DND-41 (cell line): ENCODE results near the gene FOXD4L1.
"Not testable (repeated sequence)": the region's sequence is repeated elsewhere in the genome, so short reads cannot be mapped to it uniquely, and the experiment has no call there.

Source experiments
- ATAC-seq: fragments of 200-7000 bp; cut with Tn5 transposase; 3 replicates; pipeline ENCODE4 v1.9.1; 2021; ENCODE audit warnings: low read depth; ENCODE audit not compliant: insufficient read depth
- DNase-seq: peaks from one replicate; pipeline ENCODE4 v3.0.0-alpha.2; 2020
- H2AFZ ChIP-seq: 2 replicates; pipeline ENCODE4 v1.6.0; 2012; ENCODE audit warnings: low read depth, low read length
- H3K27ac ChIP-seq: 2 replicates; pipeline ENCODE4 v1.5.1; 2012; ENCODE audit warnings: low read length, inconsistent platforms
- H3K27me3 ChIP-seq: fragments of 200-600 bp; sonication (generic); 2 replicates; pipeline ENCODE4 v1.6.0; 2012; ENCODE audit warnings: low read length, mild to moderate bottlenecking, inconsistent platforms; ENCODE audit not compliant: insufficient read depth, poor library complexity
- H3K36me3 ChIP-seq: 2 replicates; pipeline ENCODE4 v1.5.1; 2012; ENCODE audit warnings: low read length, inconsistent platforms; ENCODE audit not compliant: insufficient read depth
- H3K4me1 ChIP-seq: 2 replicates; pipeline ENCODE4 v1.5.1; 2012; ENCODE audit warnings: mild to moderate bottlenecking, low read length; ENCODE audit not compliant: insufficient read depth
- H3K4me2 ChIP-seq: 2 replicates; pipeline ENCODE4 v1.6.0; 2012; ENCODE audit warnings: mild to moderate bottlenecking, moderate library complexity, low read length, inconsistent platforms; ENCODE audit not compliant: insufficient read depth
- H3K4me3 ChIP-seq, 2 experiments: fragments of 200-600 bp in 1 of 2; shearing (Covaris generic) in 1 of 2; 2 replicates each; pipeline ENCODE4 v1.5.1; 2012 to 2016; ENCODE audit warnings: inconsistent platforms in 2 of 2, low read length in 2 of 2, mild to moderate bottlenecking in 2 of 2, low read depth in 1 of 2, moderate library complexity in 1 of 2
- H3K79me2 ChIP-seq: 2 replicates; pipeline ENCODE4 v1.6.0; 2012; ENCODE audit warnings: low read length, inconsistent platforms; ENCODE audit not compliant: insufficient read depth
- H3K9ac ChIP-seq: 2 replicates; pipeline ENCODE4 v1.6.0; 2012; ENCODE audit warnings: low read depth, mild to moderate bottlenecking, inconsistent platforms, low read length, moderate library complexity
- H3K9me3 ChIP-seq: 2 replicates; pipeline ENCODE4 v1.5.1; 2012; ENCODE audit warnings: low read length, moderate library complexity, mild to moderate bottlenecking, inconsistent platforms; ENCODE audit not compliant: insufficient read depth, severe bottlenecking
- H4K20me1 ChIP-seq: 2 replicates; pipeline ENCODE4 v1.6.0; 2012; ENCODE audit warnings: low read length; ENCODE audit not compliant: insufficient read depth

The FOXD4L1 gene

GRCh38 chr2:113498365-113498764 lies at the start of gene FOXD4L1:
Gene FOXD4L1 (plus strand): TSS chr2:113498665. CDS start chr2:113499257, 592 bp downstream.
- not testable (repeated sequence) for ATAC-seq, H3K9me3 ChIP-seq, H2AFZ ChIP-seq

DNA sequence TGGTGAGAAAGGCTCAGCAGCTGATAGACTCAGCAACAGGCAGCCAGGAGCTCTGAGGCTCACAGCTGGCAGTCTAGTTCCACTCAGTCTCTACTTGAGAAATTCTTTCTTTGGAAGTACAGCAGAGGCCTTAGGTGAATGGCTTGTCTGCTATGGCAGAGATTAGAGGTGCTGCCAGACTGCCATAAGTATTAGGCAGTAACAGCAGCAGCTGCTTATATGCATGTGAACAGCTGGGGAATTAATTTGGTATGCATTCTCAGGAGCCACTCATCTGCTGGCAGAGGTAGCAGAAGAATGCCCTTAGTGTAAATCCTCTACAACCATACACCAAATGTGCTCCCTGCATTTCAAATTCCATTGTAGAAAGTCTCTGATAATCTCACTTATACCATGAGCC lies 32.7 kb upstream of the FOXD4L1 start:
- not testable (repeated sequence) for H3K4me1 ChIP-seq, H2AFZ ChIP-seq, H3K4me3 ChIP-seq, H3K4me2 ChIP-seq, H3K9me3 ChIP-seq, H3K27me3 ChIP-seq, ATAC-seq, H3K36me3 ChIP-seq, DNase-seq, H3K79me2 ChIP-seq, H3K27ac ChIP-seq, H3K9ac ChIP-seq, H4K20me1 ChIP-seq

More at GRCh38 chr2:113498365-113498764, at the start of gene FOXD4L1:
- DNase-seq, H3K4me3 ChIP-seq, H3K27me3 ChIP-seq, H3K4me2 ChIP-seq, H3K36me3 ChIP-seq, H3K4me1 ChIP-seq, H3K27ac ChIP-seq, H3K9ac ChIP-seq, H4K20me1 ChIP-seq, H3K79me2 ChIP-seq: not testable (repeated sequence)

DNA sequence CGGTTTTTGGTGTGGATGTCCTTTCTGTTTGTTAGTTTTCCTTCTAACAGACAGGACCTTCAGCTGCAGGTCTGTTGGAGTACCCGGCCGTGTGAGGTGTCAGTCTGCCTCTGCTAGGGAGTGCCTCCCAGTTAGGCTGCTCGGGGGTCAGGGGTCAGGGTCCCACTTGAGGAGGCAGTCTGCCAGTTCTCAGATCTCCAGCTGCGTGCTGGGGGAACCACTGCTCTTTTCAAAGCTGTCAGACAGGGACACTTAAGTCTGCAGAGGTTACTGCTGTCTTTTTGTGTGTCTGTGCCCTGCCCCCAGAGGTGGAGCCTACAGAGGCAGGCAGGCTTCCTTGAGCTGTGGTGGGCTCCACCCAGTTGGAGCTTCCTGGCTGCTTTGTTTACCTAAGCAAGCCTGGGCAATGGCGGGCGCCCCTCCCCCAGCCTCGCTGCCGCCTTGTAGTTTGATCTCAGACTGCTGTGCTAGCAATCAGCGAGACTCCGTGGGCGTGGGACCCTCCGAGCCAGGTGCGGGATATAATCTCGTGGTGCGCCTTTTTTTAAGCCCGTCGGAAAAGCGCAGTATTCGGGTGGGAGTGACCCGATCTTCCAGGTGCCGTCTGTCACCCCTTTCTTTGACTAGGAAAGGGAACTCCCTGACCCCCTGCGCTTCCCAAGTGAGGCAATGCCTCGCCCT lies 21.6 kb upstream of the FOXD4L1 start:
- H3K4me1 ChIP-seq, H3K4me2 ChIP-seq, H3K36me3 ChIP-seq, H2AFZ ChIP-seq, ATAC-seq, H3K9ac ChIP-seq, H3K27ac ChIP-seq, H3K4me3 ChIP-seq, H3K9me3 ChIP-seq, H4K20me1 ChIP-seq, H3K79me2 ChIP-seq, H3K27me3 ChIP-seq, DNase-seq: not testable (repeated sequence)

DNA sequence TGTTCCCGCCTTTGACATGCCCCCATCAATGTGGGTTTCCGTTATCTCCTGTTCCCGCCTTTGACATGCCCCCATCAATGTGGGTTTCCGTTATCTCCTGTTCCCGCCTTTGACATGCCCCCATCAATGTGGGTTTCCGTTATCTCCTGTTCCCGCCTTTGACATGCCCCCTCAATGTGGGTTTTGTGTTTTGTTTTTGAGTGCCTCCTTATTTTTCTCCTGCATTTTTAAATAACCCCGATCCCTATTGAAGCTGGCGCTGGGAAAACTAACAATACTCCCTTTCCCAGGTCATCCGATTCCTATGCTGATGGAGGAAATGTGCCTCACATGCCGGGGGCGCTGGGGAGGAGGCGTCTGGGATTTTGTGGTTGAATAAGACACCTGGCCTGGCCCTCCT lies 1.9 kb upstream of the FOXD4L1 start:
- not testable (repeated sequence) for H3K27ac ChIP-seq, H3K27me3 ChIP-seq, H3K79me2 ChIP-seq, H3K4me2 ChIP-seq, H4K20me1 ChIP-seq, H3K9me3 ChIP-seq, H3K36me3 ChIP-seq, ATAC-seq, H2AFZ ChIP-seq, H3K9ac ChIP-seq, DNase-seq, H3K4me3 ChIP-seq, H3K4me1 ChIP-seq

DNA sequence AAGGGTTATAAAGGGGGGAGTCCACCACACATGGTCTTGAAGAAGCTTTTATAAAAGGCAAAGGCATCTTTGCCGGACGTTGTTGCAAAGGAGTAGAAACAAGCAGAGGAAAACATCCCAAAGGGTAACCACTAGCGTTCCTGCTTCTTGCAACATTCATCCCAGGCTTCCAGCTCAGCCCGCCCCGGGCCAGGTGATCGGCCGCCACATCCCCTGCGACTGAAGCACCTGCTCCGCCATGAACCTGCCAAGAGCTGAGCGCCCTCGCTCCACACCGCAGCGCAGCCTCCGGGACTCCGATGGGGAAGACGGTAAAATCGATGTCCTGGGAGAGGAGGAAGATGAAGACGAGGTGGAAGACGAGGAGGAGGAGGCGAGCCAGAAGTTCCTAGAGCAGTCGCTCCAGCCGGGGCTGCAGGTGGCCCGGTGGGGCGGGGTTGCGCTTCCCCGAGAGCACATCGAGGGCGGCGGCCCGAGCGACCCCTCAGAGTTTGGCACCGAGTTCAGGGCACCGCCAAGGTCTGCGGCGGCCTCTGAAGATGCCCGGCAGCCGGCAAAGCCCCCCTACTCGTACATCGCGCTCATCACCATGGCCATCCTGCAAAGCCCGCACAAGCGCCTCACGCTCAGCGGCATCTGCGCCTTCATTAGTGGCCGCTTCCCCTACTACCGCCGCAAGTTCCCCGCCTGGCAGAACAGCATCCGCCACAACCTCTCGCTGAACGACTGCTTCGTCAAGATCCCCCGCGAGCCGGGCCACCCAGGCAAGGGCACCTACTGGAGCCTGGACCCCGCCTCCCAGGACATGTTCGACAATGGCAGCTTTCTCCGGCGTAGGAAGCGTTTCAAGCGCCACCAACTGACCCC lies 787 bp downstream of the FOXD4L1 start:
- not testable (repeated sequence) for H3K27me3 ChIP-seq, H3K9me3 ChIP-seq, H3K36me3 ChIP-seq, H3K9ac ChIP-seq, H2AFZ ChIP-seq, H4K20me1 ChIP-seq, H3K79me2 ChIP-seq, H3K4me3 ChIP-seq, H3K27ac ChIP-seq, H3K4me1 ChIP-seq, DNase-seq, ATAC-seq, H3K4me2 ChIP-seq

GRCh38 chr2:113499886-113500722 lies 1.6 kb downstream of the FOXD4L1 start:
- H3K4me3 ChIP-seq, H2AFZ ChIP-seq, H3K9me3 ChIP-seq, ATAC-seq, H3K79me2 ChIP-seq, H4K20me1 ChIP-seq, DNase-seq, H3K4me1 ChIP-seq, H3K36me3 ChIP-seq, H3K4me2 ChIP-seq, H3K27me3 ChIP-seq, H3K9ac ChIP-seq, H3K27ac ChIP-seq: not testable (repeated sequence)

DNA sequence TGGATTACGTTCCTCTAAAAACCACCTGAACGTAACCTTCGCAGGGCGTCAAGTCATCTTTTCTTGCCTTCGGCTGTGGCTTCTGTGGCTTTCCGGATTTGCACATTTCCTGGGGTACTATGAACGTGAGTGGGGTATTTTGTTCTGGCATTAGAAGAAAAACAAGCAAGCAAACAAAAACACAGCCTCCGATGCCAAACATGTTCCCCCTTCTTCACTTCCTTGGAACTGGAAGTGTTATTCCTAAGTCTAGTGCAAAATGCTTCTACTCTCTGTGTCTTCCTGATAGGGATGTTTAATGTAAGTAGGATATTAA lies 2.2 kb downstream of the FOXD4L1 start:
- ATAC-seq (peak; percentile 52; the same call in 2 of the 3 replicates), DNase-seq (peak; percentile 28)
- H3K9me3 ChIP-seq, H2AFZ ChIP-seq, H3K9ac ChIP-seq, H3K4me3 ChIP-seq, H3K79me2 ChIP-seq, H3K36me3 ChIP-seq, H3K4me2 ChIP-seq, H3K4me1 ChIP-seq, H4K20me1 ChIP-seq, H3K27ac ChIP-seq, H3K27me3 ChIP-seq: not testable (repeated sequence)
